Mucosa of descending colon (tissue), 3 donors: ENCODE measurements around the gene NAPSA. TPM values are rescaled to one million over a fixed set of nuclear protein-coding genes. Genes with fewer than 3 reads are reported as not detected.

Source experiments
- ATAC-seq: fragments of 200-7000 bp; cut with Tn5 transposase; one replicate; pipeline ENCODE4 v1.9.1; 2020; ENCODE audit warnings: mild to moderate bottlenecking, moderate library complexity
- DNase-seq, 3 donors: peaks; one replicate each; pipeline ENCODE4 v3.0.0-alpha.2; 2020
- H3K36me3 ChIP-seq: fragments of 200-600 bp; one replicate; pipeline ENCODE4 v1.8.0; 2021; ENCODE audit warnings: low read depth, mild to moderate bottlenecking
- H3K4me1 ChIP-seq: fragments of 200-600 bp; one replicate; pipeline ENCODE4 v1.8.0; 2021; ENCODE audit warnings: low read depth, mild to moderate bottlenecking
- H3K4me3 ChIP-seq: fragments of 200-600 bp; one replicate; pipeline ENCODE4 v1.8.0; 2021; ENCODE audit warnings: mild to moderate bottlenecking
- H3K9me3 ChIP-seq: fragments of 200-600 bp; one replicate; pipeline ENCODE4 v1.8.0; 2021; ENCODE audit warnings: mild to moderate bottlenecking
- intact Hi-C, 2 donors: fragments of 100-400 bp; cut with DNase I in 1 of 2; cut with micrococcal nuclease in 1 of 2; formaldehyde crosslinking; loops; one replicate each; pipeline versions ENCODE4 v1.11.0 to v1.11.1; 2022; cut with DNase I, micrococcal nuclease
- total RNA-seq, 3 donors: library from RNA; stranded (reverse); fragmentation: NEBNext Ultra II Directional in 2 of 3; extraction: Animal tissue kit (Norgen Biotek cat#: 25700) in 2 of 3; gene quantifications; one replicate each; pipeline versions ENCODE4 v1.2.1 to v1.2.4, GENCODE V29; 2021 to 2023
- TF ChIP-seq, protein P1 (sequence below): fragments of 200-600 bp; IDR thresholded peaks from one replicate; pipeline ENCODE4 v1.8.0; 2022; ENCODE audit warnings: antibody characterized with exemption, mild to moderate bottlenecking
- donor health status: DM: no; HTN: no; CAD: no; lungs with moderate emphysema.
- donor health status: DM: no; HTN: no; CAD: no.
- donor health status: DM: no; HTN: yes; CAD: no.

Gene NAPSA
- total RNA-seq, 3 donors from 2014 or later = 1.8 to 3.2 (median 2.0) TPM

DNA sequence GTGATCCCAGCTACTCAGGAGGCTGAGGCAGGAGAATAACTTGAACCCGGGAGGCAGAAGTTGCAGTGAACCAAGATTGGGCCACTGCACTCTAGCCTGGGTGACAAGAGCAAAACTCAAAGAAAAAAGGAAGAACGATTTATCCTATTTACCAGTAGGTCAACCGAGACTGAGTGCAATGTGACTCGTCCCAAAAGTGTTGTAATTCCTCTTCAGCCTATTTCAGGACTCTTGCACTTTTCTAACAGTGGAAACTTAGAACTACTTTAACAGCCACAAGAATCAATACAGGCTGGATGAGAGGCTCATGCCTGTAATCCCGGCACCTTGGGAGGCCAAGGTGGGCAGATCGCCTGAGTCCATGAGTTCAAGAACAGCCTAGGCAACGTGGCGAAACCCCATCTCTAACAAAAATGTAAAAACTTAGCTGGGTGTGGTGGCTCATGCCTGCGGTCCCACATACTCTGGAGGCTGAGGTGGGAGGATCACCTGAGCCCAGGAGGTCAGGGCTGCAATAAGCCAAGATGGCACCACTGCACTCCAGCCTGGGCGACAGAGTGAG, 6.6 kb upstream of the NAPSA start:
- DNase-seq = no peak
- Histone ChIP-seq H3K9me3 (no peaks in the 10 kb centered on the region), H3K4me1 (no peaks in the 10 kb centered on the region), H3K4me3 (no peak overlapping the region), H3K36me3 (no peaks in the 10 kb centered on the region)
- no peak for ATAC-seq
- TF ChIP-seq, protein P1, sequence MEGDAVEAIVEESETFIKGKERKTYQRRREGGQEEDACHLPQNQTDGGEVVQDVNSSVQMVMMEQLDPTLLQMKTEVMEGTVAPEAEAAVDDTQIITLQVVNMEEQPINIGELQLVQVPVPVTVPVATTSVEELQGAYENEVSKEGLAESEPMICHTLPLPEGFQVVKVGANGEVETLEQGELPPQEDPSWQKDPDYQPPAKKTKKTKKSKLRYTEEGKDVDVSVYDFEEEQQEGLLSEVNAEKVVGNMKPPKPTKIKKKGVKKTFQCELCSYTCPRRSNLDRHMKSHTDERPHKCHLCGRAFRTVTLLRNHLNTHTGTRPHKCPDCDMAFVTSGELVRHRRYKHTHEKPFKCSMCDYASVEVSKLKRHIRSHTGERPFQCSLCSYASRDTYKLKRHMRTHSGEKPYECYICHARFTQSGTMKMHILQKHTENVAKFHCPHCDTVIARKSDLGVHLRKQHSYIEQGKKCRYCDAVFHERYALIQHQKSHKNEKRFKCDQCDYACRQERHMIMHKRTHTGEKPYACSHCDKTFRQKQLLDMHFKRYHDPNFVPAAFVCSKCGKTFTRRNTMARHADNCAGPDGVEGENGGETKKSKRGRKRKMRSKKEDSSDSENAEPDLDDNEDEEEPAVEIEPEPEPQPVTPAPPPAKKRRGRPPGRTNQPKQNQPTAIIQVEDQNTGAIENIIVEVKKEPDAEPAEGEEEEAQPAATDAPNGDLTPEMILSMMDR = no peak
- intact Hi-C loops = no loop called here

DNA sequence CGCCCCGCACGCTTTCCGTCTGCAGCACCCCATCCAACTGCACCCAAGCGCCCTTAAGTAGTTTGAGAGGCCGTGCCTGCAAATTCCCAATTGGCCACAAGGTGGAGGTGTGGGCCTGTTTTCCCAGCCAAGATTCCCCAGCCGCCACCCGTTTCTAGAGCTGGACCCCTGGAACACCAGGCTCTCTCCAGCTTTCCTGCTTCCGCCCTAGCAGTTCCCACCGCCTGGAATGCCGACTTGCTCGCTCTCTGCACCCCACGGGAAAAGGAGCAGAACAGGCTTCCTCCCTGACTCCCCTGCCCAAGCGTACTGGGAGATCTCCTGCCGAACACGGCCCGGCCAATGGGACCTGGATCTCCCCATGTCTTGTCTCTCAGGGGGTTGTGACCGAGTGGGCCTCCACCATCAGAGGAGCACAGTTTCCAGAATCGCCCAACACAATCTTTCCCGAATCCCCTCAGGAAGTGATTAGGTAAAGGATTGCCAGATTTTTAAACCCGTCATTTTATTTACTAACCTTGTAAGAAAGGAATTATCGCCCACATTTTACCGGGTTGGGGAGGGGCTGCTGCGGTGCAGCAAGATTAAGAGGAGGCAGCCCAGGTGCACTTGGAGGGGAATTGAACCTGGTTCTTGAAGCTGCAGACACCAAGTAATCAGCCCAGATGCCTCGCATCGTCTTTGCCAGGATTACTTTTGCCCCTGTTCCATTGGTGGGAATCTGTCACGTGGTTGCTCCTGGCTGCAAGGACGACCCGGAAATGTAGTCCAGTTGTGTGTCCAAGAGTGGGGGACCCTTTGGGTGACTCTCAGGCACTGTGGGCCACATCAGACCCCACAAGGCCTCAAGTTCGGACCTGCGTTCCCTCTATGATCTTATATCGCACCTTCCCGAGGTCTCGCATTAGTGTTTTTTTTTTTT, 3.5 kb upstream of the NAPSA start:
- no peaks in the 10 kb centered on the region for H3K4me1 ChIP-seq
- peak overlapping the region; percentile 28 for H3K4me3 ChIP-seq
- ATAC-seq = peak; percentile 96
- intact Hi-C loops = loop anchor here (5.0 to 10.0 kb wide), 3 partner anchors 46 to 96 kb away; partner anchors contain the start of gene SPIB (in 1 of the 2)
- no peaks in the 10 kb centered on the region for H3K36me3 ChIP-seq
- DNase-seq = peak; percentile 80 to 93 (median 92)
- TF ChIP-seq, protein P1 = peak; percentile 77
- no peaks in the 10 kb centered on the region for H3K9me3 ChIP-seq

DNA sequence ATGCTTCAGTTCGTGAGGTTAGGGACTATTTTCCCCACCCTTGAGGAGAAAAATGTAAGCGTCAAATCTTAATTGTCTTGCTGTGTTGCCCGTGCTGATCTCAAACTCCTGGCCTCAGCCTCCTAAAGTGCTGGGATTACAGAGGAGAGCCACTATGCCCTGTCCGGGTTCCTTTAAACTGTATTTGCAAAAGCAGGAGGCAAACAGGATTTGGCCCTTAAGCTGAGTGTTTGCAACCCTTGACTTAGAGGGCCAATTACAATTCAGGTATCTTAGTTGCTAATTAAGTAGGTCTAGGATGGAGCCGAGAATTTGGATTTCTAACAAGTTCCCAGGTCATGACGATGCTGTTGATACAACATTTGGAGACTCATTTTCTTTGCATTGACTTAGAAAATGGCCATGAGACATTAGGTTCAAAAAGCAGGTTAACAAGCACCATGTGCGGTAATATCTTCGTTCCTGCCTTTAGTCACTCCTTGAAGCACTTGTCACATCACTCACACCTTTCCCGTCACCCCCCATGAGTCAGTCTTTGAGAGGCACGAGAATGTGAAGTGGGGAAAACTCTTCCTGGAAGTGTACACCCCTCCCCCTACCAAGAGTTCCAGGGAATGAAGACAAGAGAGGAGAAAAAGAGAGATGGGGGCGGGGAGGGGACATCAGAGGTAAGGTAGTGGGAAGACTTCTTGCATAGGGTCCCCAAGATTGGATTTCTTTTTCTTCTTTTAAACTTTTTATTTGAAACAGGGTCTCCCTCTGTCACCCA, 2.6 kb downstream of the NAPSA start:
- TF ChIP-seq, protein P1 = no peak
- no peak for ATAC-seq

DNA sequence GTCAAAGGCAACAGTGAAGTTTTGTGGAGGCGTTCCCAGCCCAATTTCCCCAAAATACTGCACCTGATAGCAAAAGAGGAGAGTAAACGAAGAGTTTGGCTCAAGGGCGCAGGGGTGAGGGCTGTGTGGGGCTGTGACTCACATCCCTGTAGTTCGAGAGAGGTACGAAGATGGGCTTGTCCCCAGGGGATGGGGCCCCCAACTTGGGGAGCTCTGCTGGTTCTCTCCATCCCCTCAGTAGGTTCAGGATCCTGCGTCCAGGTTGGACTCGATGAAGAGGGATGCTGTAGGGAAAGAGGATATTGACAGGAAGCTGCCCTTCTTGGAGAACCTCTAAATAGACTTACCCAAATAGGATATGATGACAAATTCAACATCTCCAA, 3.4 kb downstream of the NAPSA start:
- DNase-seq (no peak), ATAC-seq (no peak)
- H3K9me3 ChIP-seq = no peaks in the 10 kb centered on the region
- no peaks in the 10 kb centered on the region for H3K4me1 ChIP-seq
- no peak overlapping the region for H3K4me3 ChIP-seq
- TF ChIP-seq, protein P1 = no peak
- H3K36me3 ChIP-seq = no peaks in the 10 kb centered on the region
- intact Hi-C loops = loop anchor here in 1 of 2 donors (10.0 kb wide), 2 partner anchors 53 to 103 kb away; partner anchors contain the start of gene SPIB

More for the DNA sequence above, 2.6 kb downstream of the NAPSA start:
- Histone ChIP-seq H3K9me3 (no peaks in the 10 kb centered on the region), H3K4me3 (no peak overlapping the region), H3K4me1 (no peaks in the 10 kb centered on the region), H3K36me3 (no peaks in the 10 kb centered on the region)
- DNase-seq = no peak
- intact Hi-C loops = loop anchor here in 1 of 2 donors (10.0 kb wide), 2 partner anchors 52 to 102 kb away; partner anchors contain the start of gene SPIB

DNA sequence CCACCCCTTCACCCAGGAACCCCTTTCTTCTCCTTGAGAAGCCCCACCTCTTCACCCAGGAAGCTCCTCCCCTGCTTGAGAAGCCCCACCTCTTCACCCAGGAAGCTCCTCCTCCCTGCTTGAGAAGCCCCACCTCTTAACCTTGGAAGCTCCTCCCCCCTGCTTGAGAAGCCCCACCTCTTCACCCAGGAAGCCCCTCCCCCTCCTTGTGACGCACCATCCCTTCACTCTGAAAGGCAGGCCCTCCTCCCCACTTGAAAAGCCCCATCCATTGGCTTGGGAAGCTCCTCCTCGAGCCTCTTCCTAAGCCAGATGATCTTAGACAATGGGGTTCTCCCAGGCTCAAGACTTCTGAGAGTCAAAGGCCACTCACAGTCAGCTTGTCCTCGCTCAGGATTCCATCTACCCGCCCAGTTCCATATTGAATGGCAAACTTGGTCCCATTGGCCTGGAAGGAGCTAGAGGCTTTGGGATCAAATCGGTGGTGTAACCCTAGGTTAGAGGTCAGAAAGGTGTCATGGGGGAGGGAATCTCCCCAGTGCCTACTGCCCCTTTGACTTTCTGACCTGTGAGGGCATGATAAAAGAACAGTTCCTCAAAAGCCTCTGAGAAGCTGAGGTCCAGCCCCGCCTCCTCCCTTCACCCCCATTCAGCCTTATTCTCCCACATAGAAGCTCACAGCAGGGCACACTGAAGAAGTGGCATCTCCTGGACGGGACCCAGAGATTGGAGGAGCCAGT, 4.0 kb downstream of the NAPSA start:
- H3K4me1 ChIP-seq = no peaks in the 10 kb centered on the region
- ATAC-seq = no peak
- no peaks in the 10 kb centered on the region for H3K36me3 ChIP-seq
- TF ChIP-seq, protein P1 = no peak
- intact Hi-C loops = loop anchor here in 1 of 2 donors (10.0 kb wide), 2 partner anchors 53 to 103 kb away; partner anchors contain the start of gene SPIB
- H3K4me3 ChIP-seq = no peak overlapping the region
- H3K9me3 ChIP-seq = no peaks in the 10 kb centered on the region
- DNase-seq = no peak
